Hepatocyte (in vitro differentiated cells): Measurements from ENCODE around the gene UFSP2.

ENCODE experiments used
- EZH2 ChIP-seq: fragments of 200-600 bp; sonication (generic); IDR thresholded peaks from 2 replicates; pipeline ENCODE4 v1.6.1; 2016; ENCODE audit warnings: antibody characterized with exemption, mild to moderate bottlenecking, borderline replicate concordance
- TF ChIP-seq, protein P1 (sequence below): fragments of 200-600 bp; sonication (generic); IDR thresholded peaks from 2 replicates; pipeline ENCODE4 v1.5.1; 2016; ENCODE audit warnings: antibody characterized with exemption, mild to moderate bottlenecking; ENCODE audit not compliant: poor library complexity

DNA sequence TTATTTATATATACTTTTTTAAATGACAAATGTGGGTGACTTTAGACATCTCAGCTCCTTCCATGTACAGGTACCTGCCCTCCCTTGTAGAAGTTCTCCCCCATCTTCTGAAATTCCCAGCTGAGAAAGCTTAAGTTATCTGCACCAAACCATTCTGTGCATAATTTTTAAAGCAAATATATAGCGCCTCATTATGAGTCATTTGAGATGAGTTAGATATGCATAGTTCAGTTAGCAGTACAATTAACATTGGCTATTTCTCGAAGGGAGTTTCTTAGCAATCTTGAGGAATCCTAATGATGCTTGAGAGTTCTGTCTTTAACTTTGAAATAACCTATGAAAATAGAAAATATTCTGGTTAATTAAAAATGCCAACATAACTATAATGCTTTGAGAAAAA is 19.4 kb upstream of the UFSP2 start:
- TF ChIP-seq, protein P1, sequence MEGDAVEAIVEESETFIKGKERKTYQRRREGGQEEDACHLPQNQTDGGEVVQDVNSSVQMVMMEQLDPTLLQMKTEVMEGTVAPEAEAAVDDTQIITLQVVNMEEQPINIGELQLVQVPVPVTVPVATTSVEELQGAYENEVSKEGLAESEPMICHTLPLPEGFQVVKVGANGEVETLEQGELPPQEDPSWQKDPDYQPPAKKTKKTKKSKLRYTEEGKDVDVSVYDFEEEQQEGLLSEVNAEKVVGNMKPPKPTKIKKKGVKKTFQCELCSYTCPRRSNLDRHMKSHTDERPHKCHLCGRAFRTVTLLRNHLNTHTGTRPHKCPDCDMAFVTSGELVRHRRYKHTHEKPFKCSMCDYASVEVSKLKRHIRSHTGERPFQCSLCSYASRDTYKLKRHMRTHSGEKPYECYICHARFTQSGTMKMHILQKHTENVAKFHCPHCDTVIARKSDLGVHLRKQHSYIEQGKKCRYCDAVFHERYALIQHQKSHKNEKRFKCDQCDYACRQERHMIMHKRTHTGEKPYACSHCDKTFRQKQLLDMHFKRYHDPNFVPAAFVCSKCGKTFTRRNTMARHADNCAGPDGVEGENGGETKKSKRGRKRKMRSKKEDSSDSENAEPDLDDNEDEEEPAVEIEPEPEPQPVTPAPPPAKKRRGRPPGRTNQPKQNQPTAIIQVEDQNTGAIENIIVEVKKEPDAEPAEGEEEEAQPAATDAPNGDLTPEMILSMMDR = no peak
- TF ChIP-seq EZH2 = no peak
